IPS-11a (cell line): ENCODE measurements around the gene KIF15.

ENCODE experiments used
- H3K4me3 ChIP-seq: one replicate; pipeline ENCODE4 v1.5.1; 2013; ENCODE audit warnings: low read depth, low read length, control low read depth

KIF15 gene

DNA sequence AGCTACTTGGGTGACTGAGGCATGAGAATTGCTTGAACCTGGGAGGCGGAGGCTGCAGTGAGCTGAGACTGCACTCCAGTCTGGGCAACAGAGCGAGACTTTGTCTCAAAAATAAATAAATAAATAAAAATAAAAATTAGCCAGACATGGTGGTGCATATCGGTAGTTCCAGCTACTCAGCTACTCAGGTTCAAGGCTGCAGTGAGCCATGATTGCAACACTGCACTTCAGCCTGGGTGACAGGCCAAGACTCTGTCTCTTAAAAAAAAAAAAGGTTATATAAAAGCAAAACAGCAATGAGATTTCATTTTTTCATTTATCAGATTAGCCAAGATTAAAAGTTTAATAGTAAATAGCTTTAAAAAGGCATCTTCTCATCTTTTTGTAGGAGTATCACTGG, 115.7 kb downstream of the KIF15 start:
- H3K4me3 ChIP-seq = no peak overlapping the region

GRCh38 chr3:44880284-44880683, 118.7 kb downstream of the KIF15 start:
- no peak overlapping the region for H3K4me3 ChIP-seq

DNA sequence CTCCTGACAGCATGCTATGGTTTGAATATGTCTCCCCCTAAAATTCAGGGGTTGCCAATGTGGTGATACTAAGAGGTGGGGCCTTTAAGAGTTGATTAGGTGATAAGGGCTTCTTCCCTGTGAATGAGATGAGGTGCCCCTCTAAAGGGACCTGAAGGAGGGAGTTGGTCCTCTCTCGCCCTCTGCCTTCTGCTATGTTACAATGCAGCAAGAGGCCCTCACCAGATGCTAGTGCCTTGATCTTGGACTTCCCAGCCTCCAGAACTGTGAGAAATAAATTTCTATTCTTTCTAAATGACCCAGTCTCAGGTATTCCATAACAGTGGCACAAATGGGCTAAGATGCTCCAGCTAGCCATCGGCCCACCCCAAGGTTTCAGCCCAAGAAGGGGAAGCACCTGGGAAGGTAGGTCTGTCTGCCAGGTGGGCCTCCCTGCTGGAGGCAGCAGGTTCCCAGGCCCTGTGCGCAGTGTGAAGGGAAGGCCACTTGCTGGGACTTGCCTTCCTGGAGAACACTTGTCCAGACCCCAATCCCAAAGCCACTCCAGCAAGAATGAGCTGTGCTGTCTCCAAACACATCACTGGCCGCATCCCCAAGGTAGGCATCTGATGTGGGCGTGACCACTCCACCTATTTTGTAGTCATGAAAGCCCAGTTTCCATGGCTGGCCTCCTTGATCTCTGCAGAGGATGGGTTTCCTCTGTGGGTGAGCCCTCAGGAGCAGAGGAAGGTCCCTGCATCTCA, 121.8 kb downstream of the KIF15 start:
- no peak overlapping the region for H3K4me3 ChIP-seq

GRCh38 chr3:44883999-44884431, 122.4 kb downstream of the KIF15 start:
- H3K4me3 ChIP-seq = no peak overlapping the region

GRCh38 chr3:44885618-44886017, 124.0 kb downstream of the KIF15 start:
- H3K4me3 ChIP-seq = no peak overlapping the region

- H3K4me3 ChIP-seq = no peak overlapping the region
Observed at GRCh38 chr3:44886561-44886960, 125.0 kb downstream of the KIF15 start.

DNA sequence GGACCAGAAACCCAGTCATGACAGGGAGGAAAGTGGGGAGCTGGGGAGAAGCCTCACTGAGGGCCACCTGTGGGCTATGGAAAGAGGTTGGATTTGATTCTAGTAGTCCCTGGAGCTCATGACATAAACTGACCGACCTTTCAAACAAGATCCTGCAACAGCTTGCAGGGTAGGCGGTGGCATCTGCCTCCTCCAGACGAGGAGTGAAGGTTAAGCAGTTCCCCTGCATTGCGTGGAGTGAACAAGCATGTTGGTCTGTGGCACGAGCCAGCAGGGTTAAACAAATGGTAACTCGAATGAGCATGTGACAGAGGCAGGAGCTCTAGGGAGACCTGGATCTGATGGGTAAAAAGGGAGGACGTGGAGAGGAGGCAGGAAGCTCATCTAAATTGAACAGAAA, 125.5 kb downstream of the KIF15 start:
- no peak overlapping the region for H3K4me3 ChIP-seq

- no peak overlapping the region for H3K4me3 ChIP-seq
Observed at GRCh38 chr3:44890258-44890657, 128.7 kb downstream of the KIF15 start.

GRCh38 chr3:44890852-44891251, 129.3 kb downstream of the KIF15 start:
- H3K4me3 ChIP-seq = no peak overlapping the region

GRCh38 chr3:44892689-44893088, 131.1 kb downstream of the KIF15 start:
- H3K4me3 ChIP-seq = no peak overlapping the region

- H3K4me3 ChIP-seq = no peak overlapping the region
Observed at GRCh38 chr3:44893097-44893496, 131.5 kb downstream of the KIF15 start.

DNA sequence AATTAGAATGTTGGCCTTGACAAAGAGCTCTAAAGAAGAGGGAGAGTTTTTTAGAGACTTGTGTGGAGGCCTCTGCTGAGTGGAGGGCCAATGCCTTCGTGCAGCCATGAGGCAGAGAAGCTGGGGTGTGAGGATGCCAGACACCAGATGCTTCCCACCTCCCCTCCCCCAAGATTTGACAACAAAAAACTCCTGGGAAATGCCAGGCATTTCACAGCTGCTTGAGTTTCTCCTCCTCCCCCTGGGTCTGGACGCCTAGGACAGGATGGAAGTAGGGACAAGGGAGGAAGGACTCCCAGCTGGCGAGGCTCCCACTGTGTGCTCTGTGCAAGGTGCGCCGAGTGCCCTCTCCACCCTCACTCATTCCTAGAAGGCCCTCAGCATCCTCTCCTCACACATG, 132.9 kb downstream of the KIF15 start:
- H3K4me3 ChIP-seq = no peak overlapping the region

GRCh38 chr3:44896440-44896839, 134.8 kb downstream of the KIF15 start:
- no peak overlapping the region for H3K4me3 ChIP-seq

DNA sequence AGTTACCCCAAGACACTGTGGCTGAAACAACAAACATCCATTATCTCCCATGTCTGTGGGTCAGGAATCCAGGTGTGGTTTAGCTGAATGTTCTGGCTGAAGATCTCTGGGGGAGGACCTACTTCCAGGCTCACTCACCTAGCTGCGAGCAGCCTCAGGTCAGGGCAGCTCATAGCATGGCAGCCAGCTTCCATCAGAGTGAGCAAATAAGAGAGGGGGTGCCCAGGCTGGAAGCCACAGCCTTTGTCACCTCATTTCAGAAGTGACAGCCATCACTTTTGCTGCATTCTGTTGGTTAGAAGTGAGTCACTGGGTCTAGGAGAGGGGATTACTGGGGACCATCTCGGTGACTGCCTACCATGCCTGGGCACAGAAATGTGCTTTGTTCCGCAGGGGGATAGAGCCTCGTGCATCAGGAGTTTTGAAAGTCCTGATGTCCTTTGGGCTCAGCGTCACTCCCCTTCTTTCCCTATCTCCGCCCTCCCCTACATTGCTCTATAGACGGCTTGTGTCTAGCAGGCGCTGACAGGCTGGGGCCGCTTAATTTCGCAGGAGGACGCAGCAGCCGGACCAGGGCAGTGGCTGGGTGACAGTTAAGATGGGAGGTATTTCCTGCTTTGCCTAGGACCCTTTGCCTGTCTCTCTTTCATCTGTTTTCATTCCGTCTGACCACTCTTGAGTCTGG, 138.2 kb downstream of the KIF15 start:
- no peak overlapping the region for H3K4me3 ChIP-seq

- H3K4me3 ChIP-seq = no peak overlapping the region
Observed at GRCh38 chr3:44902628-44903027, 141.0 kb downstream of the KIF15 start.
